NCI-H2029 treated with DMSO at 0.1 percent for 48 hours (cell line): ENCODE measurements around the gene B4GALT5.
"Not testable (repeated sequence)": the region's sequence is repeated elsewhere in the genome, so short reads cannot be mapped to it uniquely, and the experiment has no call there.

ENCODE experiments used
- DNase-seq: peaks from one replicate; lab custom pipeline; 2025; lab: John Stamatoyannopoulos, UW

B4GALT5 gene

GRCh38 chr20:49628280-49628679, 85.4 kb downstream of the B4GALT5 start:
- not testable (repeated sequence) for DNase-seq

GRCh38 chr20:49627329-49627761, 86.3 kb downstream of the B4GALT5 start:
- DNase-seq = no peak

GRCh38 chr20:49624988-49625387, 88.7 kb downstream of the B4GALT5 start:
- DNase-seq = not testable (repeated sequence)

- DNase-seq = no peak
These were observed 89.4 kb downstream of the B4GALT5 start for GRCh38 chr20:49624317-49624716.

GRCh38 chr20:49622243-49622642, 91.4 kb downstream of the B4GALT5 start:
- DNase-seq = no peak

- no peak for DNase-seq
These were observed 93.1 kb downstream of the B4GALT5 start for GRCh38 chr20:49620364-49621240.

GRCh38 chr20:49619113-49620048, 94.3 kb downstream of the B4GALT5 start:
- no peak for DNase-seq

GRCh38 chr20:49618289-49618688, 95.4 kb downstream of the B4GALT5 start:
- DNase-seq = no peak

- not testable (repeated sequence) for DNase-seq
These were observed 96.3 kb downstream of the B4GALT5 start for GRCh38 chr20:49617394-49617793.

GRCh38 chr20:49616154-49617007, 97.3 kb downstream of the B4GALT5 start:
- DNase-seq = no peak

- no peak for DNase-seq
These were observed 98.1 kb downstream of the B4GALT5 start for GRCh38 chr20:49615401-49616153.

- not testable (repeated sequence) for DNase-seq
These were observed 98.7 kb downstream of the B4GALT5 start for GRCh38 chr20:49615051-49615400.

- DNase-seq = no peak
These were observed 99.2 kb downstream of the B4GALT5 start for GRCh38 chr20:49614338-49615050.

GRCh38 chr20:49612127-49612738, 101.4 kb downstream of the B4GALT5 start:
- DNase-seq = no peak

GRCh38 chr20:49611539-49612126, 102.0 kb downstream of the B4GALT5 start:
- DNase-seq = not testable (repeated sequence)

GRCh38 chr20:49610691-49611538, 102.8 kb downstream of the B4GALT5 start:
- DNase-seq = peak; percentile 35

- peak; percentile 45 for DNase-seq
These were observed 104.7 kb downstream of the B4GALT5 start for GRCh38 chr20:49608752-49609670.
